Cardiac fibroblast (primary cell): ENCODE measurements around the gene SMIM27.
"Not testable (repeated sequence)": the region's sequence is repeated elsewhere in the genome, so short reads cannot be mapped to it uniquely, and the experiment has no call there.

ENCODE experiments used
- DNase-seq, 2 donors: peaks; one replicate each; pipeline versions ENCODE4 v3.0.0 to v3.0.0-alpha.2; 2010; ENCODE audit warnings: low read depth in 2 of 2
- H3K4me3 ChIP-seq, 2 donors: replicated peaks in 1 of 2; 1 replicate in 1 of 2; 2 replicates in 1 of 2; pipeline ENCODE4 v1.5.1; 2011; ENCODE audit warnings: low read depth in 2 of 2, low read length in 2 of 2, mild to moderate bottlenecking in 2 of 2, moderate library complexity in 1 of 2
- CTCF ChIP-seq: IDR thresholded peaks from one replicate; pipeline ENCODE4 v1.5.1; 2011; ENCODE audit warnings: low read depth, mild to moderate bottlenecking, low read length, inconsistent platforms

SMIM27 gene

GRCh38 chr9:32533816-32534215 lies 18.3 kb upstream of the SMIM27 start:
- no peak overlapping the region for H3K4me3 ChIP-seq
- DNase-seq, result no peak
- TF ChIP-seq CTCF, result no peak

GRCh38 chr9:32543047-32543446 lies 9.1 kb upstream of the SMIM27 start:
- DNase-seq, result no peak
- TF ChIP-seq CTCF, result no peak

GRCh38 chr9:32545884-32546283 lies 6.2 kb upstream of the SMIM27 start:
- DNase-seq, result no peak
- H3K4me3 ChIP-seq, result no peak overlapping the region
- TF ChIP-seq CTCF, result no peak

More at GRCh38 chr9:32543047-32543446, 9.1 kb upstream of the SMIM27 start:
- H3K4me3 ChIP-seq, result no peak overlapping the region

- not testable (repeated sequence) for DNase-seq, H3K4me3 ChIP-seq
Observed at GRCh38 chr9:32548213-32548612, 3.9 kb upstream of the SMIM27 start.

- TF ChIP-seq CTCF, result no peak
- H3K4me3 ChIP-seq, result peak overlapping the region; percentile 64 to 78
- peak; percentile 40 to 48 for DNase-seq
Observed at GRCh38 chr9:32550150-32550561, 2.0 kb upstream of the SMIM27 start.

- DNase-seq, result peak; percentile 85 to 97
- peak overlapping the region; percentile 64 to 78 for H3K4me3 ChIP-seq
- TF ChIP-seq CTCF, result no peak
Observed at GRCh38 chr9:32550562-32551275, 1.4 kb upstream of the SMIM27 start.

- peak overlapping the region; percentile 64 to 78 for H3K4me3 ChIP-seq
- no peak for TF ChIP-seq CTCF
- DNase-seq, result peak in 1 of 2 donors; percentile 61
Observed at GRCh38 chr9:32551276-32552051, 663 bp upstream of the SMIM27 start.
